ENCODE data around the gene MARK4. TPM values are rescaled to one million over a fixed set of nuclear protein-coding genes. Genes with fewer than 3 reads are reported as not detected.

The MARK4 gene
- total RNA-seq, 4 donors from 2014 or later, result 28.4 to 42.8 (median 35.3) TPM

GRCh38 chr19:45290381-45290931 lies 39.4 kb downstream of the MARK4 start:
- H3K4me3 ChIP-seq (ENCODE audit: low read depth, poor library complexity, severe bottlenecking), result no peak overlapping the region
- no peak for TF ChIP-seq CTCF (IDR thresholded peaks at IDR 0.05)
- TF ChIP-seq POLR2A (IDR thresholded peaks at IDR 0.05), result no peak
- WGBS, 2 donors, result 89 to 98% methylated on average over 6 of the region's 6 CpGs
- intact Hi-C loops (cut with DNase I; ENCODE audit: low total_unique reads), result no loop called here
- DNase-seq (ENCODE audit: low spot score in 2 of 2), result no peak

GRCh38 chr19:45291834-45292233 lies 40.8 kb downstream of the MARK4 start:
- intact Hi-C loops (cut with DNase I; ENCODE audit: low total_unique reads), result no loop called here
- no peak for DNase-seq (ENCODE audit: low spot score in 2 of 2)
- WGBS, 2 donors, result 94 to 100% methylated on average over 1 of the region's 1 CpG
- no peak for TF ChIP-seq CTCF (IDR thresholded peaks at IDR 0.05)
- TF ChIP-seq POLR2A (IDR thresholded peaks at IDR 0.05), result no peak
- H3K4me3 ChIP-seq (ENCODE audit: low read depth, poor library complexity, severe bottlenecking), result no peak overlapping the region

GRCh38 chr19:45293682-45294081 lies 42.6 kb downstream of the MARK4 start:
- H3K4me3 ChIP-seq (ENCODE audit: low read depth, poor library complexity, severe bottlenecking), result no peak overlapping the region
- intact Hi-C loops (cut with DNase I; ENCODE audit: low total_unique reads), result no loop called here
- WGBS, 2 donors, result 77 to 78% methylated on average over 4 of the region's 4 CpGs
- DNase-seq (ENCODE audit: low spot score in 2 of 2), result no peak
- TF ChIP-seq POLR2A (IDR thresholded peaks at IDR 0.05) (no peak), CTCF (IDR thresholded peaks at IDR 0.05) (no peak)

- intact Hi-C loops (cut with DNase I; ENCODE audit: low total_unique reads), result no loop called here
- no peak for TF ChIP-seq CTCF (IDR thresholded peaks at IDR 0.05)
- no peak for TF ChIP-seq POLR2A (IDR thresholded peaks at IDR 0.05)
- WGBS, 2 donors, result 50 to 51% methylated on average over 12 of the region's 12 CpGs
- no peak overlapping the region for H3K4me3 ChIP-seq (ENCODE audit: low read depth, poor library complexity, severe bottlenecking)
- DNase-seq (ENCODE audit: low spot score in 2 of 2), result no peak
These were observed 43.4 kb downstream of the MARK4 start for GRCh38 chr19:45294291-45295029.

- intact Hi-C loops (cut with DNase I; ENCODE audit: low total_unique reads), result no loop called here
- no peak overlapping the region for H3K4me3 ChIP-seq (ENCODE audit: low read depth, poor library complexity, severe bottlenecking)
- no peak for TF ChIP-seq POLR2A (IDR thresholded peaks at IDR 0.05)
- no peak for TF ChIP-seq CTCF (IDR thresholded peaks at IDR 0.05)
- no peak for DNase-seq (ENCODE audit: low spot score in 2 of 2)
These were observed 44.8 kb downstream of the MARK4 start for GRCh38 chr19:45295873-45296272.

- no peak for DNase-seq (ENCODE audit: low spot score in 2 of 2)
- intact Hi-C loops (cut with DNase I; ENCODE audit: low total_unique reads), result no loop called here
- 93% methylated on average over 4 of the region's 4 CpGs for WGBS, 2 donors
- TF ChIP-seq CTCF (IDR thresholded peaks at IDR 0.05) (no peak), POLR2A (IDR thresholded peaks at IDR 0.05) (no peak)
- H3K4me3 ChIP-seq (ENCODE audit: low read depth, poor library complexity, severe bottlenecking), result no peak overlapping the region
These were observed 45.3 kb downstream of the MARK4 start for GRCh38 chr19:45296355-45296754.

Measured in lower leg skin (tissue), 4 donors.